ENCODE results near the gene AHCYL2.
"Not testable (repeated sequence)": the region's sequence is repeated elsewhere in the genome, so short reads cannot be mapped to it uniquely, and the experiment has no call there.

The AHCYL2 gene

GRCh38 chr7:129362496-129362895 lies 137.7 kb downstream of the AHCYL2 start:
- Histone ChIP-seq H3K9ac (ENCODE audit: low read depth, low read length) (no peak overlapping the region), H3K4me1 (ENCODE audit: insufficient read depth, low read length) (0 out of 2 replicates have a peak, but pooled peaks cover 3% of the 10 kb centered on the region), H3K4me3 (ENCODE audit: low read length) (no peak overlapping the region), H3K27ac (ENCODE audit: low read length) (no peak overlapping the region), H3K36me3 (ENCODE audit: insufficient read depth, low read depth, low read length) (no peaks in the 10 kb centered on the region), H3K9me3 (ENCODE audit: insufficient read depth, low read depth, low read length) (no peaks in the 10 kb centered on the region), H3K27me3 (ENCODE audit: insufficient read depth, low read length) (no peaks in the 10 kb centered on the region)

- Histone ChIP-seq H3K9ac (ENCODE audit: low read depth, low read length) (no peak overlapping the region), H3K27me3 (ENCODE audit: insufficient read depth, low read length) (no peaks in the 10 kb centered on the region), H3K9me3 (ENCODE audit: insufficient read depth, low read depth, low read length) (no peaks in the 10 kb centered on the region)
Observed at GRCh38 chr7:129367349-129367699, 142.5 kb downstream of the AHCYL2 start.

GRCh38 chr7:129367700-129368388 lies 143.0 kb downstream of the AHCYL2 start:
- Histone ChIP-seq H3K4me1 (ENCODE audit: insufficient read depth, low read length) (peaks cover 13% of the 10 kb centered on the region), H3K27me3 (ENCODE audit: insufficient read depth, low read length) (no peaks in the 10 kb centered on the region), H3K9ac (ENCODE audit: low read depth, low read length) (peak overlapping the region; percentile 21; the same call in 1 of the 2 replicates), H3K4me3 (ENCODE audit: low read length) (0 out of 2 replicates have a peak overlapping the region, but pooled peaks have one; percentile 16), H3K9me3 (ENCODE audit: insufficient read depth, low read depth, low read length) (no peaks in the 10 kb centered on the region), H3K27ac (ENCODE audit: low read length) (no peak overlapping the region), H3K36me3 (ENCODE audit: insufficient read depth, low read depth, low read length) (no peaks in the 10 kb centered on the region)

More at GRCh38 chr7:129367349-129367699, 142.5 kb downstream of the AHCYL2 start:
- Histone ChIP-seq H3K4me3 (ENCODE audit: low read length) (no peak overlapping the region), H3K27ac (ENCODE audit: low read length) (no peak overlapping the region), H3K4me1 (ENCODE audit: insufficient read depth, low read length) (peaks cover 13% of the 10 kb centered on the region), H3K36me3 (ENCODE audit: insufficient read depth, low read depth, low read length) (no peaks in the 10 kb centered on the region)

GRCh38 chr7:129368389-129368986 lies 143.7 kb downstream of the AHCYL2 start:
- no peak overlapping the region for H3K27ac ChIP-seq (ENCODE audit: low read length)
- H3K4me3 ChIP-seq (ENCODE audit: low read length): no peak overlapping the region
- H3K36me3 ChIP-seq (ENCODE audit: insufficient read depth, low read depth, low read length): no peaks in the 10 kb centered on the region
- peak overlapping the region; percentile 21; the same call in 1 of the 2 replicates for H3K9ac ChIP-seq (ENCODE audit: low read depth, low read length)
- H3K27me3 ChIP-seq (ENCODE audit: insufficient read depth, low read length): no peaks in the 10 kb centered on the region
- H3K9me3 ChIP-seq (ENCODE audit: insufficient read depth, low read depth, low read length): no peaks in the 10 kb centered on the region
- peaks cover 13% of the 10 kb centered on the region for H3K4me1 ChIP-seq (ENCODE audit: insufficient read depth, low read length)

DNA sequence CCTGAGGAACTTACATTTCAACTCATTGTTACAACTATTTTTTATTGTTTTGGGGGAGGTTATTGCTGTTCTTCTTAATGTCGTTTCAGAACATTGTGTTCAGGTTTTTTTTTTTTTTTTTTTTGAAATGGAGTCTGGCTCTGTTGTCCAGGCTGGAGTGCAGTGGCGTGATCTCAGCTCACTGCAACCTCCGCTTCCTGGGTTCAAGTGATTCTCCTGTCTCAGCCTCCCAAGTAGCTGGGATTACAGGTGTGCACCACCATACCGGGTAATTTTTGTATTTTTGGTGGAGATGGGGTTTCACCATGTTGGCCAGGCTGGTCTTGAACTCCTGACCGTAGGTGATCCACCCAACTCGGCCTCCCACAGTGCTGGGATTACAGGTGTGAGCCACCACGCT lies 144.6 kb downstream of the AHCYL2 start:
- H3K4me1 ChIP-seq (ENCODE audit: insufficient read depth, low read length): peaks cover 16% of the 10 kb centered on the region
- H3K9me3 ChIP-seq (ENCODE audit: insufficient read depth, low read depth, low read length); H3K27me3 ChIP-seq (ENCODE audit: insufficient read depth, low read length); H3K36me3 ChIP-seq (ENCODE audit: insufficient read depth, low read depth, low read length); H3K27ac ChIP-seq (ENCODE audit: low read length); H3K4me3 ChIP-seq (ENCODE audit: low read length); H3K9ac ChIP-seq (ENCODE audit: low read depth, low read length): not testable (repeated sequence)

GRCh38 chr7:129370812-129371211 lies 146.0 kb downstream of the AHCYL2 start:
- Histone ChIP-seq H3K9me3 (ENCODE audit: insufficient read depth, low read depth, low read length) (no peaks in the 10 kb centered on the region), H3K9ac (ENCODE audit: low read depth, low read length) (no peak overlapping the region), H3K4me3 (ENCODE audit: low read length) (no peak overlapping the region), H3K27me3 (ENCODE audit: insufficient read depth, low read length) (no peaks in the 10 kb centered on the region), H3K4me1 (ENCODE audit: insufficient read depth, low read length) (peaks cover 27% of the 10 kb centered on the region), H3K36me3 (ENCODE audit: insufficient read depth, low read depth, low read length) (no peaks in the 10 kb centered on the region), H3K27ac (ENCODE audit: low read length) (no peak overlapping the region)

GRCh38 chr7:129371487-129371886 lies 146.7 kb downstream of the AHCYL2 start:
- Histone ChIP-seq H3K9ac (ENCODE audit: low read depth, low read length) (no peak overlapping the region), H3K4me1 (ENCODE audit: insufficient read depth, low read length) (peaks cover 33% of the 10 kb centered on the region), H3K27me3 (ENCODE audit: insufficient read depth, low read length) (no peaks in the 10 kb centered on the region), H3K9me3 (ENCODE audit: insufficient read depth, low read depth, low read length) (no peaks in the 10 kb centered on the region), H3K27ac (ENCODE audit: low read length) (no peak overlapping the region), H3K4me3 (ENCODE audit: low read length) (no peak overlapping the region), H3K36me3 (ENCODE audit: insufficient read depth, low read depth, low read length) (no peaks in the 10 kb centered on the region)

DNA sequence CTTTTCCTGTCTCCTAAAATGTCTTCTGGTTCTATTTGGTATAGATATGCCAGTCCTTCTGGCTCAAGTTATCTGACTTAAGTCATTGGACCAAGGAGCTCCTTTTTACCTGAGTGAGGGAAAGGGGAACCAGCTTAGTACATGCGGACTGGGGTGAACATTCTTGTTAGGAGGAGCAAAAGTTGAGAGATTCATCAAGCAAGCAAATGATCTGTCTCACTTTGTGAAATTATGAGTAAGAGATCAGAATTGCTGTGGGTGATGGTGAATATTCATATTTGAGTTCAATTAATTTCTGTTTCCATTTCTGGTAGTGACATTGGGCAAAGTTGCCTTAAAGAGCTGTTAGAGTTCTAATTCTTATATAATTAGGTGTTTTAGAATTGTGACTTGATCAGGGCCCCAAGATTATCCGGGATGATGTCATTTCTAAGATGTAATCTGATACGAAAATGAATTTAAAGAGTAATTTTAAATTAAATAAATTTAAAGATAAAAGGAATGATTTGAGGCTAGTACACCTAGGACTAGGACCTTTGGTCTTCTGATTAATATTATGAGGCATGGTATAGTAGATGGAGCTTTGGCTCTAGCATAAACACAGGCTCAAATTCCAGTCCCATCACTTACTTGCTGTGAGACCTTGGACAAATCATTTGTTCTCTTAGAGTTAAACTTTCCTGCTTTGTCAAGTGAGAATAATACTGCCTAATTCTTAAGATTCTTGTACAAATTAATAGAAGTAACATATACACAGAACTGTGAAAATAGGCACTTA lies 149.0 kb downstream of the AHCYL2 start:
- H3K4me1 ChIP-seq (ENCODE audit: insufficient read depth, low read length): peaks cover 20% of the 10 kb centered on the region
- H3K27ac ChIP-seq (ENCODE audit: low read length): no peak overlapping the region
- no peaks in the 10 kb centered on the region for H3K9me3 ChIP-seq (ENCODE audit: insufficient read depth, low read depth, low read length)
- H3K9ac ChIP-seq (ENCODE audit: low read depth, low read length): no peak overlapping the region
- H3K4me3 ChIP-seq (ENCODE audit: low read length): no peak overlapping the region
- H3K36me3 ChIP-seq (ENCODE audit: insufficient read depth, low read depth, low read length): no peaks in the 10 kb centered on the region
- no peaks in the 10 kb centered on the region for H3K27me3 ChIP-seq (ENCODE audit: insufficient read depth, low read length)

DNA sequence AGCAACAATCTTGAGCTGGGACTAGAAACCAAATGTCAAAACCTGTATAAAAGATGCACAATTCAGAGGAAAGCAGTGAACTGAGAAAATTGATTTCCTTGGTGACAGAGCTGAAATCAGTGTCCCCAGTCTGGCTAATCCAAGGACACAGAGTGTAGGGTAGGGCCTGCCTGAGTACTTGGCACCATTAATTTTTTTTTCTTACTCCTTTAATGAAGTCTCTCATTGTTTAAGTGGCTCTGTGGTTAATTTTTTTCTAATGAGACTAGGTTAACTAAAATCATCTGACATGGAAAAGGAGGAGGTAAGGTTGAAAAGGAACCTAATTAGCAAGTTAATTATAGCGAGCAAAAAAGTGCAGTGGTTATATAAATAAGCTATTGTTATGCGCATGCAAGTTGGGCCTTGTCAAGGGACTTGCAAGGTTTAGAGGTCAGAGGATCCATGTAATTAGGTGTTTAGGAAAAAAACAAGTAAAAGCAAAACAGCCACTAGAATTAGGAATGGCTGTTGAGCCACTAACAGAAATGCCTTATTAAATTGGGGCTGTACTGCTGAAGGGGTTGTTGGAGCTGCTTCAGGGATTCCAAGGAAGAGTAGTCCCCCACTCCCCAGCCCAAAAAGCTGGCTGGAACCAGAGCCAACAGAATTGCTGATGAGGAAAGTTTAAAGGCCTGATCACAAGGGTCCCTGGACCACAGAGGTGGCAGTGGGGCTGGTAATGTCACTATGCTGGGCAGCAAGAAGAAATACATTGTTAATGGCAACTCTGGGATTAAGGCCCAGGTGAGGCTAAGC lies 150.5 kb downstream of the AHCYL2 start:
- H3K9ac ChIP-seq (ENCODE audit: low read depth, low read length): peak overlapping the region; percentile 54
- no peaks in the 10 kb centered on the region for H3K36me3 ChIP-seq (ENCODE audit: insufficient read depth, low read depth, low read length)
- peaks cover 20% of the 10 kb centered on the region for H3K4me1 ChIP-seq (ENCODE audit: insufficient read depth, low read length)
- H3K27ac ChIP-seq (ENCODE audit: low read length): peak overlapping the region; percentile 66
- H3K4me3 ChIP-seq (ENCODE audit: low read length): peak overlapping the region; percentile 53
- no peaks in the 10 kb centered on the region for H3K27me3 ChIP-seq (ENCODE audit: insufficient read depth, low read length)
- no peaks in the 10 kb centered on the region for H3K9me3 ChIP-seq (ENCODE audit: insufficient read depth, low read depth, low read length)

- Histone ChIP-seq H3K27ac (ENCODE audit: low read length) (peak overlapping the region; percentile 10), H3K4me3 (ENCODE audit: low read length) (peak overlapping the region; percentile 53), H3K9ac (ENCODE audit: low read depth, low read length) (peak overlapping the region; percentile 54; the same call in 1 of the 2 replicates), H3K36me3 (ENCODE audit: insufficient read depth, low read depth, low read length) (no peaks in the 10 kb centered on the region), H3K4me1 (ENCODE audit: insufficient read depth, low read length) (peaks cover 20% of the 10 kb centered on the region), H3K9me3 (ENCODE audit: insufficient read depth, low read depth, low read length) (no peaks in the 10 kb centered on the region), H3K27me3 (ENCODE audit: insufficient read depth, low read length) (no peaks in the 10 kb centered on the region)
Observed at GRCh38 chr7:129376076-129376777, 151.4 kb downstream of the AHCYL2 start.

All from iPS-20b (cell line).